ENCODE measurements around the gene PHF14. TPM values are rescaled to one million over a fixed set of nuclear protein-coding genes. Genes with fewer than 3 reads are reported as not detected.
"Not testable (repeated sequence)": the region's sequence is repeated elsewhere in the genome, so short reads cannot be mapped to it uniquely, and the experiment has no call there.

PHF14 gene
- total RNA-seq, 4 donors from 2014 or later = 25.3 to 52.6 (median 29.1) TPM

DNA sequence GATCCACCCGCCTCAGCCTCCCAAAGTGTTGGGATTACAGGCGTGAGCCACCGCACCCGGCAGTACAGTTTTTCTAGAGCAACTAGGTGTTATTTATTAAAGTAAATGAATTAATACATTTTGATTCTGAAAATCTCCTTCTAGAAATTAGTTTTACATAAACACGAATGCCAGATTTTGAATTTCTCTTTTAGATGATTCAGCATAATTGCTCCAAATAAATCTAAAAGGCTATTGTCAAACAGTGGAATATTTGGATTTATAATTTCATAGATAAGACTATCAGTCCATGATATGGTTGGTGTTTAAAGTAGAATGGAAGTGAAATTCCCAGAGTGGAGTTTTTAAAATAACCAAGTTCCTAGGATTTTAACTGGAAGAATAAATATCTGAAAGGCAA lies 1.5 kb upstream of the PHF14 start:
- no peak for TF ChIP-seq POLR2A (IDR thresholded peaks at IDR 0.05)
- TF ChIP-seq, protein P1, sequence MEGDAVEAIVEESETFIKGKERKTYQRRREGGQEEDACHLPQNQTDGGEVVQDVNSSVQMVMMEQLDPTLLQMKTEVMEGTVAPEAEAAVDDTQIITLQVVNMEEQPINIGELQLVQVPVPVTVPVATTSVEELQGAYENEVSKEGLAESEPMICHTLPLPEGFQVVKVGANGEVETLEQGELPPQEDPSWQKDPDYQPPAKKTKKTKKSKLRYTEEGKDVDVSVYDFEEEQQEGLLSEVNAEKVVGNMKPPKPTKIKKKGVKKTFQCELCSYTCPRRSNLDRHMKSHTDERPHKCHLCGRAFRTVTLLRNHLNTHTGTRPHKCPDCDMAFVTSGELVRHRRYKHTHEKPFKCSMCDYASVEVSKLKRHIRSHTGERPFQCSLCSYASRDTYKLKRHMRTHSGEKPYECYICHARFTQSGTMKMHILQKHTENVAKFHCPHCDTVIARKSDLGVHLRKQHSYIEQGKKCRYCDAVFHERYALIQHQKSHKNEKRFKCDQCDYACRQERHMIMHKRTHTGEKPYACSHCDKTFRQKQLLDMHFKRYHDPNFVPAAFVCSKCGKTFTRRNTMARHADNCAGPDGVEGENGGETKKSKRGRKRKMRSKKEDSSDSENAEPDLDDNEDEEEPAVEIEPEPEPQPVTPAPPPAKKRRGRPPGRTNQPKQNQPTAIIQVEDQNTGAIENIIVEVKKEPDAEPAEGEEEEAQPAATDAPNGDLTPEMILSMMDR (IDR thresholded peaks at IDR 0.05) = no peak
- TF ChIP-seq POLR2AphosphoS5 (IDR thresholded peaks at IDR 0.05) = no peak
- TF ChIP-seq EP300 (IDR thresholded peaks at IDR 0.05) = no peak
- ATAC-seq = no peak
- no peak overlapping the region for H3K4me3 ChIP-seq
- no peaks in the 10 kb centered on the region for H3K9me3 ChIP-seq
- 80 to 96% methylated on average over 1 to 5 of the region's 5 CpGs for WGBS, 2 donors (ENCODE audit: low coverage in 1 of 2)
- H3K27me3 ChIP-seq = peaks cover 4% of the 10 kb centered on the region
- H3K4me1 ChIP-seq = peaks cover 4 to 27% (median 5%) of the 10 kb centered on the region in 3 donors
- no peaks in the 10 kb centered on the region for H3K36me3 ChIP-seq
- no peak overlapping the region for H3K27ac ChIP-seq

GRCh38 chr7:10973942-10974911 lies 555 bp downstream of the PHF14 start:
- peak overlapping the region; percentile 41 to 88 (median 78) for H3K27ac ChIP-seq
- H3K9me3 ChIP-seq = no peaks in the 10 kb centered on the region
- peak overlapping the region; percentile 74 to 87 for H3K4me3 ChIP-seq
- H3K36me3 ChIP-seq = no peaks in the 10 kb centered on the region
- TF ChIP-seq, protein P1 (IDR thresholded peaks at IDR 0.05) = no peak
- TF ChIP-seq POLR2A (IDR thresholded peaks at IDR 0.05) (no peak), EP300 (IDR thresholded peaks at IDR 0.05) (no peak)
- 1 to 2% methylated on average over 9 to 19 of the region's 47 CpGs for WGBS, 2 donors (ENCODE audit: low coverage in 1 of 2)
- no peaks in the 10 kb centered on the region for H3K27me3 ChIP-seq
- peak; percentile 27 for ATAC-seq
- H3K4me1 ChIP-seq = peaks cover 4 to 27% (median 5%) of the 10 kb centered on the region in 3 donors

DNA sequence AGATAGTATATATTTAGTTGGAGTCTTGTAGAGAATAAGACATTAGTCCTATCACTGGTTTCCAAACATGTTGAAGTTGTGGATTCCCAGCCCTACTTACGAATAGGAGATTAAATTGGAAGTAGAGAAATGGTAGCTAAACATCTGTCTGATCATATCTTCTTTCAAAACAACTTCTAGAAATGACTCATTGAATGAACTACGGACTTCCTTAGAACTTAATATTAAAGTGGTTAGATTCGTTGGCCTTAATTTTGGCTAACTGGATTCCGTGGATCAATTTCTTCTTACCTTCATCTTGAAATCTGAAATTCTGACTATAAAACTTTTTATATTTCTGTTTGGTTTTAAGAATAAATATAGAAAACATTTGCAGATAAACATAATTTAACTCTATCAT lies 3.4 kb downstream of the PHF14 start:
- TF ChIP-seq, protein P1 (IDR thresholded peaks at IDR 0.05) = no peak
- TF ChIP-seq POLR2A (IDR thresholded peaks at IDR 0.05) (no peak), EP300 (IDR thresholded peaks at IDR 0.05) (no peak), POLR2AphosphoS5 (IDR thresholded peaks at IDR 0.05) (no peak)
- Histone ChIP-seq H3K36me3 (no peaks in the 10 kb centered on the region), H3K4me3 (no peak overlapping the region), H3K27me3 (no peaks in the 10 kb centered on the region), H3K4me1 (peaks cover 4 to 27% (median 5%) of the 10 kb centered on the region in 3 donors), H3K9me3 (no peaks in the 10 kb centered on the region), H3K27ac (no peak overlapping the region)
- no peak for ATAC-seq
- 73 to 79% methylated on average over 4 of the region's 4 CpGs for WGBS, 2 donors (ENCODE audit: low coverage in 1 of 2)

- no peaks in the 10 kb centered on the region for H3K27me3 ChIP-seq
- TF ChIP-seq POLR2AphosphoS5 (IDR thresholded peaks at IDR 0.05) = no peak
- WGBS, 2 donors (ENCODE audit: low coverage in 1 of 2) = 95 to 100% methylated on average over 1 to 3 of the region's 3 CpGs
- H3K4me3 ChIP-seq = no peak overlapping the region
- peaks cover 0 to 12% of the 10 kb centered on the region in 2 donors for H3K36me3 ChIP-seq
- H3K9me3 ChIP-seq = no peaks in the 10 kb centered on the region
- H3K27ac ChIP-seq = no peak overlapping the region
- no peak for ATAC-seq
- H3K4me1 ChIP-seq = no peaks in the 10 kb centered on the region
Measured at GRCh38 chr7:10981317-10981716, 7.6 kb downstream of the PHF14 start.

- 98 to 100% methylated on average over 6 of the region's 6 CpGs for WGBS, 2 donors (ENCODE audit: low coverage in 1 of 2)
- peaks cover 0 to 56% of the 10 kb centered on the region in 2 donors for H3K36me3 ChIP-seq
- H3K9me3 ChIP-seq, H3K4me3 ChIP-seq, H3K27me3 ChIP-seq, H3K27ac ChIP-seq, ATAC-seq, H3K4me1 ChIP-seq: not testable (repeated sequence)
Measured at GRCh38 chr7:10990748-10991147, 17.1 kb downstream of the PHF14 start.

DNA sequence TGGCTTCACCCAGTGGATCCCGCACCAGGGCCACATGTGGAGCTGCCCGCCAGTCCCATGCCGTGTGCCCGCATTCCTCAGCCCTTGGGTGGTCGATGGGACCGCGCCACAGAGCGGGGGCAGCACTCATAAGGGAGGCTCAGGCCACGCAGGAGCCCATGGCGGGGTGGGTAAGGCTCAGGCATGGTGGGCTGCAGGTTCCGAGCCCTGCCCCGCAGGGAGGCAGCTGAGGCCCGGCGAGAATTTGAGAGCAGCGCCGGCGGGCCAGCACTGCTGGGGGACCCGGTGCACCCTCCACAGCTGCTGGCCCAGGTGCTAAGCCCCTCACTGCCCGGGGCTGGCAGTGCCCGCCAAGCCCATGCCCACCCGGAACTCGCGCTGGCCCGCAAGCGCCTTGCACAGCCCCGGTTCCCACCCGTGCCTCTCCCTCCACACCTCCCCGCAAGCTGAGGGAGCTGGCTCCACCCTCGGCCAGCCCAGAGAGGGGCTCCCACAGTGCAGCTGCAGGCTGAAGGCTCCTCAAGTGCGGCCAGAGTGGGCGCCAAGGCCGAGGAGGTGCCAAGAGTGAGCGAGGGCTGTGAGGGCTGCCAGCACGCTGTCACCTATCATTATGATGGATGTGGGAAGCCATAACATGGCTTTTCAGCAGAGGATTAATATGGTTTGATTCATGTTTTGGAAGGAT lies 22.0 kb downstream of the PHF14 start:
- H3K4me3 ChIP-seq, H3K27ac ChIP-seq, H3K27me3 ChIP-seq, ATAC-seq, H3K9me3 ChIP-seq: not testable (repeated sequence)
- H3K4me1 ChIP-seq = peaks cover 0 to 13% (median 0%) of the 10 kb centered on the region in 3 donors
- H3K36me3 ChIP-seq = peaks cover 0 to 48% of the 10 kb centered on the region in 2 donors
- no CpG with 5 or more reads among the region's 34 CpGs for WGBS, 2 donors (ENCODE audit: low coverage in 1 of 2)
